HG03575 (cell line): ENCODE results near the gene NTSR2.

Experiments
- ATAC-seq: cut with Tn5 transposase; IDR thresholded peaks from one replicate; pipeline ENCODE4 v1.9.1; 2021; ENCODE audit not compliant: unreplicated experiment, insufficient number of reproducible peaks, low FRiP score; ENCODE audit errors: extremely low read depth

The NTSR2 gene, protein sequence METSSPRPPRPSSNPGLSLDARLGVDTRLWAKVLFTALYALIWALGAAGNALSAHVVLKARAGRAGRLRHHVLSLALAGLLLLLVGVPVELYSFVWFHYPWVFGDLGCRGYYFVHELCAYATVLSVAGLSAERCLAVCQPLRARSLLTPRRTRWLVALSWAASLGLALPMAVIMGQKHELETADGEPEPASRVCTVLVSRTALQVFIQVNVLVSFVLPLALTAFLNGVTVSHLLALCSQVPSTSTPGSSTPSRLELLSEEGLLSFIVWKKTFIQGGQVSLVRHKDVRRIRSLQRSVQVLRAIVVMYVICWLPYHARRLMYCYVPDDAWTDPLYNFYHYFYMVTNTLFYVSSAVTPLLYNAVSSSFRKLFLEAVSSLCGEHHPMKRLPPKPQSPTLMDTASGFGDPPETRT

DNA sequence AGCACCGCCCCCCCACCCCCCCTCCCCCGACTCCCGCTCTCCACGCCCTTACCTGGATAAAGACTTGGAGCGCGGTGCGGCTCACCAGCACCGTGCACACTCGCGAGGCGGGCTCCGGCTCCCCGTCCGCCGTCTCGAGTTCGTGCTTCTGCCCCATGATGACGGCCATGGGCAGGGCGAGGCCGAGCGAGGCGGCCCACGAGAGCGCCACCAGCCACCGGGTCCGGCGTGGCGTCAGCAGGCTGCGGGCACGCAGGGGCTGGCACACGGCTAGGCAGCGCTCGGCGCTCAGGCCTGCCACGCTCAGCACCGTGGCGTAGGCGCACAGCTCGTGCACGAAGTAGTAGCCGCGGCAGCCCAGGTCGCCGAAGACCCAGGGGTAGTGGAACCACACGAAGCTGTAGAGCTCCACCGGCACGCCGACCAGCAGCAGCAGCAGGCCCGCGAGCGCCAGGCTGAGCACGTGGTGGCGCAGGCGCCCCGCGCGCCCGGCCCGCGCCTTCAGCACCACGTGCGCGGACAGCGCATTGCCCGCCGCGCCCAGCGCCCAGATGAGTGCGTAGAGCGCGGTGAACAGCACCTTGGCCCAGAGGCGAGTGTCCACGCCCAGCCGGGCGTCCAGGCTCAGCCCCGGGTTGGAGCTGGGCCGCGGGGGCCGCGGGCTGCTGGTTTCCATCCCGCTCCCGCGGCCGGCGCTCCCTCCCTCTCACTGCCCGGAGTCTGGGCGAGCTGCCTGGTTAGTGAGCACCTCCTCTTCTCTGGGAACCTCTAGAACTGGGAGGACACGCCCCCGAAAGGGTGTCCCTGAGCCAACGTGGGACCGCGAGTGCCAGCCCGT lies at the start of gene NTSR2:
TSS of gene NTSR2 (minus strand) at position 742 of the 838 bp plus-strand sequence. CDS start at position 676, 66 bp downstream.
- ATAC-seq = no peak

DNA sequence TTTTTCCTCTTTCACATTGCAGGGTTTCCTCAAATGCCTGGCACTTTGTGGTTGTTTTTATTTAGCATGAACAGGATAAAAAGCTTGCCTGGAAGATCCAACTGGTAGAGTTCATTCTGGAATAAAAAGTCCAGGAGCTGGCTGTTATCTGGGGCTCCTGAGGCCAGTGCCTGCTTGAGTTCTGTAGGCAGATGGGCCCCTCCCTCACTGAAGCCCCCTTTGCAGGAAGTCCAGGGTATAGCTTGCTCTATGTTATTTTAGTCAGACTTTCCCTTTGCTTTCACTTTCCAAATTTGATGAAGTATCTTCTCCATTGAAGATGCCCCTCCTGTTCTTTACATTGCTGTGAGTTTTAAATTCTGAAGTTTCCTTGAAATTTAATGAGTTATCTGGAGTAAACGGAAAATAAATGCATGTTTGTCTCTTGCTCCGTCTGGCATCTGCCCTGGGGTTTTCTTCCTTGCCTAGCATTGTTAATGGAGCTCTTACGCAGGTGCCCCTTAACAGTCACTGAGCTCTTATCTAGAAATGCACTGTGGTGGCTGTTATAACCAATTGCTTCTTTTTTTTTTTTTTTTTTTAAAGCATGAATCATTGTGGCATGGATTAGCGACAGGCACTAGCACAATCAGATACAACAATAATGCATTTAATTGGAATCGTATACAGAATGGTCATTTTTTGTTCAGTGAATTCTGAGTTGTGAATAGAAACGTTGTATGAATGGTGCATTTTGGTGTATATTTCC lies 49.4 kb upstream of the NTSR2 start:
- ATAC-seq = no peak

DNA sequence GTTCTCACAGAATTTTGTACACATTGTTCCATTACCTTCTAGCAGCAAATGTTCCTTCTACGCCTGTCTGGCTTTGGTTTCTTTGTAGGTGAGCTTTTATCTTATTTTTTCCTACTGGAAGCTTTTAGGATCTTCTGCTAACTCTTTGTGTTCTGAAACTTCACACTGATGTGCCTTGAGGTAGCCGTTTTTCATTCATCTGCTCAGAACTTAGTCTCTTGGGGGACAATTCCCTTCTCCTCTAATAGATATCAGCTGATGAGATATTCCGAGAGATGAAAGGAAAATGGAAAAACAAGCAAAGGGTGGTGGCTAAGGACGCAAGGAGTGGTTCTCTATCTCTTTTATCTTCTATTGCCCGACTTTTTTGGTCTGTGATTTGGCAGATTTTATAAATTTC lies 48.6 kb upstream of the NTSR2 start:
- no peak for ATAC-seq

- no peak for ATAC-seq
Observed at GRCh38 chr2:11717623-11718022, 47.6 kb upstream of the NTSR2 start.

- ATAC-seq = no peak
Observed at GRCh38 chr2:11716689-11717321, 46.8 kb upstream of the NTSR2 start.

- ATAC-seq = no peak
Observed at GRCh38 chr2:11715987-11716652, 46.1 kb upstream of the NTSR2 start.

DNA sequence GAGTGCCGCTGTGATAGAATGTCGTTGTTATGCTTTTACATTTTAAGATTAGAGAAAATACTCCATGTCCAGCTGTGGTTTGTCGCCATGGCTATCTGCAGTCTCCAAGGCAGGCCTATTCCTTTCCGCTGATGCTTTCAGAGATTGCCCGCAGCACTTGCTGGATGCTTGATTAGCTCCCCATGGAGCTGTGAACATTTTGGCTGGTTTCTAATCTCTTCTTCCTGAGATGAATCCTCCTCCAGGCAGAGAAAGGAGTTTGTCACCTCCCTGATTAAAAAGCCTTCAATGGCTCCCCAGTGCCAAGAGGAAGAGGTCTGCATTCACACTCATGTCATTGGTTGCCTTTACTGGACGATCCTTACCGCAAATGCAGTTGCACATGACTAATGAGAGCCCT lies 43.8 kb upstream of the NTSR2 start:
- ATAC-seq = no peak

- no peak for ATAC-seq
Observed at GRCh38 chr2:11712866-11713265, 42.9 kb upstream of the NTSR2 start.

GRCh38 chr2:11711751-11712150 lies 41.8 kb upstream of the NTSR2 start:
- no peak for ATAC-seq

DNA sequence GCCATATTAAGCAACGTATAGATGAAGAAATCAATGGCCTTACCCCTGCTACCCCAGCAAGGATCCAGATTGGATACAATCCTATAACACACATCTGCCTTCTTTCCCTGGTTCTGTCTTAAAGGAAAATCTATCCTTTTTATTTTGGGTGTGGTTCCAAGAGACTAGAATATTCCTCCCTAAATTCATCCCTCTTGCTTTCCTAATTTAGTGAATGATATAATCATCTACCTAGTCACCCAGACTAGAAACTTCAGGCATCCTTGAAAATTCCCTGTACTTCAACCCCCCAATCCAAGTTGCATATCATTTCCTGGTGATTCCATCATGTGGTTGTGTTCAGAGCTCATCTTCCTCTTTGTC lies 41.3 kb upstream of the NTSR2 start:
- ATAC-seq = no peak

DNA sequence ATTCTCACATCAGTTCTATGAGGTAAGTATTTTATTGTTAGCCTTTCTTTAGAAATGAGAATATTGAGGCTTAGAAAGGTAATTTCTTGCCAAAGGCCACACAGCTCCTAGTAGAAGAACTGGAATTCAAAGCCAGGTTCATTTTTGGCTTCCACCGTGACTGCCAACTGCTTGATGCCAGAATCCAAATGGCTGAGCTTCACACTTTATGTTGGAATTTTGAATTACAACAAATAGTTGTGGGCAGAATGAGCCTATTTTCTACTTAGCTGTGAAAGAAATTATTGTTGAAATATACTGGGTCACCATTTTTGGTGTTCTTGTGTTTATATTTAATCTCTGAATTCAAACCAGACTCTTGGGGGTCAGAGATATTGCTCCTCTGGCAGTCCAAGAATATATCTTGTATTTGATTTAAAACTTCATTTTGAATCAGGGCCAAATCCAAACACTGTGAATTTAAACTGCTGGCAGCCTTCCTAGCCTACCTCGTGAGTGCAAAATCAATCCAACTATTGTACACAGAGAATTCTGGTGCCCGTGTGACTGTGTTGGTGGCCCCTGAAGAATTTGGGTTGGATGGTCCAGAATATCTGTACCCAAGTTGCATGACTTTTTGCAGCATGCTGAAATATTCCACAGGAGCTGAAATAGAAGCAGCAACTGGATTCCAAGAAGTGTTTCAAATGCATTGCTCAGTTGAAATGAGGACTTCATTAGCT lies 40.8 kb upstream of the NTSR2 start:
- ATAC-seq = no peak

- no peak for ATAC-seq
Observed at GRCh38 chr2:11710210-11710609, 40.2 kb upstream of the NTSR2 start.

GRCh38 chr2:11709293-11709692 lies 39.3 kb upstream of the NTSR2 start:
- no peak for ATAC-seq

DNA sequence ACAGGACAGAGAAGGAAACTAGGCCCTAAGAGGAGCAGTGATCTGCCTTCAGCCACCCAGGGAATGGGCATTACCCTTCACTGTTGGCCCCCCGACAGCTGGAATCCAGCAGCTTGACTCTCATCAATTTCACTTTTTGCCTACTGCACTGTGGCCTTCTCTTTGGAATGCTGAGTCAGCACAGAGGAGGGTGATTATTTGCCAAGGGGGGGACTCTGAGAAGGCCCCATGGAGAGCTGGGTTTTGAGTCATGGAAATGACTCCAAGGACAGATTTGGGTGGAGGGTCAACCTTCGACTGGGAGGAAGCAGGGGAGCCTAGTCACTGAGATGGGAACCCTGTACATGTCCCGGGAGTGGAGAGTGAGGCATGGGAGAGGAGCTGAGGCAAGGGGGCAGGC lies 38.1 kb upstream of the NTSR2 start:
- ATAC-seq = no peak

- ATAC-seq = no peak
Observed at GRCh38 chr2:11705711-11706110, 35.7 kb upstream of the NTSR2 start.

GRCh38 chr2:11705063-11705462 lies 35.1 kb upstream of the NTSR2 start:
- no peak for ATAC-seq

- no peak for ATAC-seq
Observed at GRCh38 chr2:11703700-11704099, 33.7 kb upstream of the NTSR2 start.

GRCh38 chr2:11702946-11703345 lies 33.0 kb upstream of the NTSR2 start:
- ATAC-seq = no peak
